ENCODE results near the gene TOGARAM2.

GRCh38 chr2:29004755-29005154 lies 23.7 kb downstream of the TOGARAM2 start:
- TF ChIP-seq CTCF (conservative IDR thresholded peaks at IDR 0.05; ENCODE audit: low read depth, low read length) (no peak), EZH2 (IDR thresholded peaks at IDR 0.05; ENCODE audit: borderline replicate concordance, low read depth, low read length, poor library complexity, severe bottlenecking) (no peak)

Measured in A673 (cell line).